Ovary (tissue), 9 donors: ENCODE measurements around the gene OLFM1. TPM values are rescaled to one million over a fixed set of nuclear protein-coding genes. Genes with fewer than 3 reads are reported as not detected.

Source experiments
- DNase-seq, 5 donors: peaks; one replicate each; pipeline ENCODE4 v3.0.0-alpha.2; 2019 to 2020
- H3K27ac ChIP-seq, 2 donors: fragments of 200-600 bp; one replicate each; pipeline versions ENCODE4 v1.5.1 to v1.8.0; 2019 to 2022
- H3K27me3 ChIP-seq: fragments of 200-600 bp; one replicate; pipeline ENCODE4 v1.8.0; 2022
- H3K36me3 ChIP-seq: fragments of 200-600 bp; sonication (generic); one replicate; pipeline ENCODE4 v1.5.1; 2019
- H3K4me1 ChIP-seq: one replicate; pipeline ENCODE4 v1.8.1; 2013; ENCODE audit warnings: mild to moderate bottlenecking, moderate library complexity; ENCODE audit not compliant: insufficient read depth
- H3K4me3 ChIP-seq: fragments of 200-600 bp; sonication (generic); one replicate; pipeline ENCODE4 v1.5.1; 2017
- H3K9me3 ChIP-seq, 2 donors: fragments of 200-600 bp in 1 of 2; sonication (generic) in 1 of 2; one replicate each; pipeline versions ENCODE4 v1.5.1 to v1.8.1; 2013 to 2019; ENCODE audit warnings: mild to moderate bottlenecking in 1 of 2, moderate library complexity in 1 of 2
- CTCF ChIP-seq, 3 donors: fragments of 450-650 bp in 2 of 3; fragments of 200-600 bp in 1 of 3; IDR thresholded peaks; one replicate each; pipeline versions ENCODE4 v1.5.1 to v1.8.0; 2016 to 2022; ENCODE audit warnings: antibody characterized with exemption in 3 of 3, mild to moderate bottlenecking in 1 of 3
- EP300 ChIP-seq: sonication (generic); formaldehyde crosslinking; IDR thresholded peaks from one replicate; pipeline ENCODE4 v1.6.1; 2017; ENCODE audit warnings: antibody characterized with exemption
- POLR2A ChIP-seq: fragments of 450-650 bp; IDR thresholded peaks from one replicate; pipeline ENCODE4 v1.6.1; 2017; ENCODE audit warnings: antibody characterized with exemption, mild to moderate bottlenecking, moderate library complexity
- WGBS, 3 donors: extraction: QIAGEN DNeasy Blood & Tissue Kit in 1 of 3; methylation state at CpG; one replicate each; pipeline versions ENCODE4 v1.1.5 to v1.1.7; 2013 to 2017; 5-methylcytosine and 5-hydroxymethylcytosine counted together
- intact Hi-C, 4 donors: fragments of 100-400 bp; cut with DNase I; formaldehyde crosslinking; loops; one replicate each; pipeline versions ENCODE4 v1.11.0 to v1.15.1; 2022 to 2023
- polyA plus RNA-seq, 2 donors: library from polyadenylated mRNA; stranded (reverse); fragments of 200-250 nt in 1 of 2; fragments of 350-450 nt in 1 of 2; fragmentation: Illumina TruSeq in 1 of 2; extraction: RNeasy Lipid Tissue Mini Kit (QIAGEN cat#74804) in 1 of 2; gene quantifications; one replicate each; pipeline ENCODE4 v1.2.3, GENCODE V29; 2013 to 2014
- total RNA-seq, 7 donors: library from RNA; depleted of rRNA in 2 of 7; stranded (reverse); fragments of >200 nt in 2 of 7; fragmentation: NEBNext Ultra II Directional in 3 of 7; extraction: Animal tissue kit (Norgen Biotek cat#: 25700) in 3 of 7; gene quantifications; one replicate each; pipeline versions ENCODE4 v1.1.0 to v1.2.4, GENCODE V29; 2016 to 2023
- donor health status: DM: no; HTN: no; CAD: no; lungs with moderate emphysema.
- donor health status: DM: no; HTN: no; CAD: no.
- donor health status: Bipolar disorder and iron deficiency.
- donor health status: DM: yes; HTN: yes; CAD: no.
- donor health status: DM: no; HTN: no; CAD: no.
- donor health status: DM: yes; HTN: yes; CAD: no.

Gene OLFM1
- total and polyA plus RNA-seq, 9 donors = 6.5 to 40.0 (median 19.9) TPM

- WGBS, 3 donors = 75 to 79% (median 78%) methylated on average over 10 to 12 of the region's 12 CpGs
- Histone ChIP-seq H3K4me3 (no peak overlapping the region), H3K9me3 (no peaks in the 10 kb centered on the region), H3K36me3 (no peaks in the 10 kb centered on the region), H3K27me3 (no peaks in the 10 kb centered on the region), H3K4me1 (no peaks in the 10 kb centered on the region), H3K27ac (no peak overlapping the region)
- no peak for TF ChIP-seq CTCF (IDR thresholded peaks at IDR 0.05)
- no peak for TF ChIP-seq EP300
- TF ChIP-seq POLR2A = no peak
- intact Hi-C loops = no loop called here
- DNase-seq = no peak
These were observed 29.8 kb downstream of the OLFM1 start for GRCh38 chr9:135117281-135117680.

GRCh38 chr9:135119496-135120064 lies 32.1 kb downstream of the OLFM1 start:
- intact Hi-C loops = no loop called here
- Histone ChIP-seq H3K27me3 (no peaks in the 10 kb centered on the region), H3K36me3 (no peaks in the 10 kb centered on the region), H3K4me1 (no peaks in the 10 kb centered on the region), H3K4me3 (no peak overlapping the region), H3K9me3 (no peaks in the 10 kb centered on the region), H3K27ac (no peak overlapping the region)
- TF ChIP-seq CTCF (IDR thresholded peaks at IDR 0.05) = no peak
- TF ChIP-seq POLR2A = no peak
- no peak for TF ChIP-seq EP300
- no peak for DNase-seq
- 95 to 97% (median 97%) methylated on average over 30 of the region's 30 CpGs for WGBS, 3 donors

GRCh38 chr9:135120249-135120648 lies 32.8 kb downstream of the OLFM1 start:
- DNase-seq = no peak
- no peaks in the 10 kb centered on the region for H3K27me3 ChIP-seq
- intact Hi-C loops = no loop called here
- H3K9me3 ChIP-seq = no peaks in the 10 kb centered on the region
- H3K4me1 ChIP-seq = no peaks in the 10 kb centered on the region
- no peaks in the 10 kb centered on the region for H3K36me3 ChIP-seq
- TF ChIP-seq EP300 (no peak), POLR2A (no peak), CTCF (IDR thresholded peaks at IDR 0.05) (no peak)
- no peak overlapping the region for H3K4me3 ChIP-seq
- H3K27ac ChIP-seq = no peak overlapping the region
- WGBS, 3 donors = 94 to 96% (median 94%) methylated on average over 23 of the region's 23 CpGs

GRCh38 chr9:135122316-135122715 lies 34.8 kb downstream of the OLFM1 start:
- H3K4me3 ChIP-seq = no peak overlapping the region
- no peaks in the 10 kb centered on the region for H3K4me1 ChIP-seq
- H3K27ac ChIP-seq = no peak overlapping the region
- no peaks in the 10 kb centered on the region for H3K36me3 ChIP-seq
- WGBS, 3 donors = 74 to 88% (median 82%) methylated on average over 12 of the region's 12 CpGs
- TF ChIP-seq EP300 (no peak), CTCF (IDR thresholded peaks at IDR 0.05) (no peak), POLR2A (no peak)
- no peaks in the 10 kb centered on the region for H3K27me3 ChIP-seq
- H3K9me3 ChIP-seq = no peaks in the 10 kb centered on the region
- no peak for DNase-seq
- intact Hi-C loops = no loop called here
